ENCODE results near the gene GPR15. TPM values are rescaled to one million over a fixed set of nuclear protein-coding genes. Genes with fewer than 3 reads are reported as not detected.
"Not testable (repeated sequence)": the region's sequence is repeated elsewhere in the genome, so short reads cannot be mapped to it uniquely, and the experiment has no call there.

Gene GPR15
- total RNA-seq, 4 donors from 2014 or later, result not detected

GRCh38 chr3:98555025-98555379, 23.2 kb downstream of the GPR15 start:
- H3K4me1 ChIP-seq, result no peaks in the 10 kb centered on the region
- in situ Hi-C loops (cut with MboI; ENCODE audit: low sequenced_read_pairs in 4 of 4), result no loop called here
- ATAC-seq, result no peak

GRCh38 chr3:98556164-98557130, 24.7 kb downstream of the GPR15 start:
- intact Hi-C loops (cut with DNase I; ENCODE audit: low total_unique reads), result no loop called here
- TF ChIP-seq CTCF (IDR thresholded peaks at IDR 0.05 in 4 of 5, conservative IDR thresholded peaks at IDR 0.05 in 1 of 5) (no peak), POLR2A (IDR thresholded peaks at IDR 0.05) (no peak)
- in situ Hi-C loops (cut with MboI; ENCODE audit: low sequenced_read_pairs in 4 of 4), result no loop called here
- Histone ChIP-seq H3K27me3 (no peaks in the 10 kb centered on the region), H3K36me3 (no peaks in the 10 kb centered on the region), H3K27ac (no peak overlapping the region), H3K4me3 (no peak overlapping the region), H3K4me1 (no peaks in the 10 kb centered on the region), H3K9me3 (no peaks in the 10 kb centered on the region)
- DNase-seq (no peak), ATAC-seq (no peak)

More at GRCh38 chr3:98555025-98555379, 23.2 kb downstream of the GPR15 start:
- intact Hi-C loops (cut with DNase I; ENCODE audit: low total_unique reads), result no loop called here
- Histone ChIP-seq H3K9me3 (no peaks in the 10 kb centered on the region), H3K27ac (no peak overlapping the region), H3K4me3 (no peak overlapping the region), H3K27me3 (no peaks in the 10 kb centered on the region), H3K36me3 (no peaks in the 10 kb centered on the region)
- no peak for DNase-seq
- TF ChIP-seq POLR2A (IDR thresholded peaks at IDR 0.05) (no peak), CTCF (IDR thresholded peaks at IDR 0.05 in 4 of 5, conservative IDR thresholded peaks at IDR 0.05 in 1 of 5) (no peak)

- no peak for TF ChIP-seq CTCF (IDR thresholded peaks at IDR 0.05 in 4 of 5, conservative IDR thresholded peaks at IDR 0.05 in 1 of 5)
- TF ChIP-seq POLR2A (IDR thresholded peaks at IDR 0.05), result no peak
- Histone ChIP-seq H3K9me3 (no peaks in the 10 kb centered on the region), H3K27ac (no peak overlapping the region), H3K4me3 (no peak overlapping the region), H3K36me3 (no peaks in the 10 kb centered on the region), H3K27me3 (no peaks in the 10 kb centered on the region), H3K4me1 (no peaks in the 10 kb centered on the region)
- in situ Hi-C loops (cut with MboI; ENCODE audit: low sequenced_read_pairs in 4 of 4), result no loop called here
- no peak for DNase-seq
- intact Hi-C loops (cut with DNase I; ENCODE audit: low total_unique reads), result no loop called here
- no peak for ATAC-seq
Observed at GRCh38 chr3:98557324-98558010, 25.7 kb downstream of the GPR15 start.

- ATAC-seq (no peak), DNase-seq (no peak)
- H3K27me3 ChIP-seq, result no peaks in the 10 kb centered on the region
- H3K9me3 ChIP-seq, result no peaks in the 10 kb centered on the region
- no peaks in the 10 kb centered on the region for H3K4me1 ChIP-seq
- H3K4me3 ChIP-seq, result no peak overlapping the region
- in situ Hi-C loops (cut with MboI; ENCODE audit: low sequenced_read_pairs in 4 of 4), result no loop called here
- no peak overlapping the region for H3K27ac ChIP-seq
- no peak for TF ChIP-seq POLR2A (IDR thresholded peaks at IDR 0.05)
- TF ChIP-seq CTCF (IDR thresholded peaks at IDR 0.05 in 4 of 5, conservative IDR thresholded peaks at IDR 0.05 in 1 of 5), result no peak
- intact Hi-C loops (cut with DNase I; ENCODE audit: low total_unique reads), result no loop called here
- H3K36me3 ChIP-seq, result no peaks in the 10 kb centered on the region
Observed at GRCh38 chr3:98558100-98558827, 26.5 kb downstream of the GPR15 start.

GRCh38 chr3:98559769-98560168, 28.0 kb downstream of the GPR15 start:
- H3K4me3 ChIP-seq; H3K27me3 ChIP-seq; ATAC-seq; H3K36me3 ChIP-seq; in situ Hi-C loops (cut with MboI; ENCODE audit: low sequenced_read_pairs in 4 of 4); H3K27ac ChIP-seq; DNase-seq; intact Hi-C loops (cut with DNase I; ENCODE audit: low total_unique reads); H3K4me1 ChIP-seq; H3K9me3 ChIP-seq: not testable (repeated sequence)

All from gastrocnemius medialis (tissue), 4 donors.